HK-2 (cell line): ENCODE data around the gene PTPN2.
"Not testable (repeated sequence)": the region's sequence is repeated elsewhere in the genome, so short reads cannot be mapped to it uniquely, and the experiment has no call there.

Source experiments
- DNase-seq: peaks from one replicate; pipeline ENCODE4 v3.0.0-alpha.2; 2018; ENCODE audit not compliant: unreplicated experiment

Gene PTPN2

DNA sequence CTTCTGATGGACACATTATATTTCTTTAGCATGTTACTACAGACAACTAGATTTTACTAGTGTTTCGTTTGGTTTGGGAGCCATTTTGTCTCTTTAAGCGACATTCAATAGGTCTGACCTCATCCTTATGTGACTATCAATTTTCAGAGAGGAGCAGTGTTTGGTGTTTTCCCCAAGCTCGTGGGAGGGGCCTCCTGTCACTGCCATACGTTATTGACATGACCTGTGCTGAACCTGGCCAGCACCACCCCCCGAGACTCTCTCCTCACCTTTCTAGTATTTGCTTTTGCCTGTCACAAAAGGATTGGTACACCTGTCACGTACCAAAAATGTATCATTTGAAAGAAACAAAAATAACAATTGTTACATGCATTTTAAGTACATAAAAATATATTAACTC is 111.9 kb downstream of the PTPN2 start:
- no peak for DNase-seq

DNA sequence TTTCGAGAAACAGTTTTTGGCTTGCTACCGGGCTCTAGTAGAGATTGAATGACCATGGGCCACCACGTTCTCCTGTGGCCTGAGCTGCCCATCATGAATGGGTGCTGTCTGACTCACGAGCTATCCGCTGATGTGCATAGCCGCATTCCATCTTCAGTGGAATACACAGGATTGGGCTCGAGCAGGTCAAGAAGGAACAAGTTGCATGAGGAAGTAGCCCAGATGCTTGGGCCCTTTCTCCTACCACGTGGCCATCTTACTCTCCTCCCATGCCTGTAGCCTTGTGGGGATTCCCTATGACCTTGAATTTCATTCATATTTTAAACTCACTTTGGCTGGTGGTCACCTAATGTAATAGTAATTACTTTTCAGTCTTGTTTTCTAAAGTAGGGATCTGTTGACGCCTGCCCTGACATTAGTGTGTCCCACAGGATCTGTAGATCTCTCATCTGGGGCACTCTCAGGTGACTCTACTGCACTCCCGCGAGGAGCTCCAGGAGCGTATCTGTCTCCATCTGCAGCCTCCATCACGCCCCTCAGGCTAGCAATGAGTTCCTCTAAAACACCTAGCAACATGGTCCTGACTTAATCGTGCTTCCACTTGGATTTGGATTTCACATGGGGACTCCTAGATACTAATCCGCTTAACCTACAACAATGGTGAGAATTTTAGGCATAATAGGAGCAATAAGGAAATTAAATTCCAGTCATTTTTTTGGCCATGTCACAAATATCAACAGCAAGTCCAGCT is 113.4 kb downstream of the PTPN2 start:
- DNase-seq, result no peak

DNA sequence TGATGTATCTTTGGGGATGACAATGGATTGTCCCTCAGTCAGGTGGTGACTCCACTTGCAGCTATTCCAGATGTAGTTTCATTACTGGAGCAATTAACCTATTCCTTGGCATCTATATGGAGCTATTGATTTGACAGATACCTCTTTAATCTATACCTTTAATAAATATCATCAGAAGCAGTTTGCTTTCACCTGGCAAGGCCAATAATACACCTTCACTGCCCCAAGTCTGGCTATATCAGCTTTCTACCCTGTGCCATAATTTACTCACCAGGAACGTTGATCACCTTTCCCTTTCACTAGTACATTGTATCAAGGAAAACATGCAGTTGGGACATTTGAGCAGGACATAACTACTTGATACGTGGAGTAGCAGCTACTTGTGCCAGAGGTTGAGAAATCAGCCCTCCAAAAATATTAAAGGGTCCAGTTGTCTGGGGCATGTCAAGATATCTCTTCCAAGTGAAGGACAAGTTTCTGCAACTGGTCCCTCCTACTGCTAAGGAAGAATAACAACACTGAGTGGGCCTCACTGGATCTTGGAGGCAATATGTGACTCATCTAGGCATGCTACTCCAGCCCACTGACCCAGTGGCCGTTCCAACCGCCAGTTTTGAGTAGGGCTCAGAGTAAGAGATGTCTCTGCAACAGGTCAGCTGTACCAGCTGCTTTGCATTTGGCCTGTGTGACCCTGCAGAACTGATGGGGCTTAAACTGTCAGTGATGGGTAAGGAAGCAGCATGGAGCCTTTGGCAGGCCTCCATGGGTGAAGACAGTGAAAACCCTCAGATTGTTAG is 114.2 kb downstream of the PTPN2 start:
- no peak for DNase-seq

DNA sequence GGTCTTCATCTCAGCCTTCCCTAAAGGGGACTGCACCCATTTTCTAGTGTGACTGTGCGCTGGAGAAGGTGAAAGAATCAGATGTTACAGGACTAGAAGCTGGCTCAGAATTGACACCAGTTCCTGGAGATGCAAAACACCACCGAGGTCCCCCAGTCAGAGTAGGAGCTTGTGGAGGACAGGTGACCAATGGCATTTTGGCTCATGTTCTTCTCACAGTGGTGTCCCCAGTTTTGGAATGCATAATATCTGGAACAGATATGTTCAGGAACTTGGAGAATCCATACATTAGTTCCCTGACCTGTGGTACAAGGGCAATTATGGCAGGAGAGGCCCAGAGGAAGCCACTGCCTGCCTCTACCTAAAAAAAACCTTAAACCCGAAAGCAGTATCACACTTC is 114.9 kb downstream of the PTPN2 start:
- no peak for DNase-seq

DNA sequence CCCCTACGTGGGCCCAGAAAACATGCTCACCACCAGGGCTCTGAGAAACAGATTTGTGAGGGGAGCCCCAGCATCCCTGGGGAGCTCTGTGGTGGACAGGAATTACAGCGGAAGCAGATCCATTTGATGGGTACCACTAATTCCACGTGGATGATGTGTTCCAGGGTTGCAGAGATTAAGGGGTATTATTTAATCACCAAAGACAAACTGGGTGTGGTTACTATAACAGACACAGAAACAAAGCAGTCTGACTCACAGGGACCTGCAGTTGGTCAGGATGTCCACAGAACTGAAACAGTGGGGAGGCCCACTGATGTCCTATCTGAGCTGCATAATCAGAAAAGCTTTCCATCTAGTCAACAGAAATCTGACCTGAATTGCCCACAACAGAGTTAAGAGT is 115.4 kb downstream of the PTPN2 start:
- no peak for DNase-seq

DNA sequence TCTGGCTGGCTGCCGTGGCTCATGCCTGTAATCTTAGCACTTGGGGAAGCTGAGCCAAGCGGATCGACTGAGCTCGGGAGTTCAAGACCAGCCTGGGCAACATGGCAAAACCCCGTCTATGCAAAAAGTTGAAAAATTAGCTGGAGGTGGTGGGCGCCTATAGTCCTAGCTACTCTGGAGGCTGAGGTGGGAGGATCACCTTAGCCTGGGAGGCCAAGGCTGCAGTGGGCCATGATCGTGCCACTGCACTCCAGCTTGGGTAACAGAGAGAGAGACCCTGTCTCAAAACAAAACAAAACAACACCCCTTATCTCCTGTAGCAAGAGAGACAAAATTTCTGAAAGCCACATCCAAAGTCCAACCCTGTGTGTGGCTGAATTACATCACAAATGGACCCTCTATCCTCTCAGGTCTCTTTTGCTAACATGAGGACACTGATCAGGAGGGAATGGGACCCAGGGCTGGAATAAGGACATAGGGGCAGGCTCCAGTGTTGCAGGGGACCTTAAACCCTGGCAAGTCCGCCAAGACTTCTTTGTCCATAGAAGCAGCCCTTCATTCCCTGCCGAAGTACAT is 116.4 kb downstream of the PTPN2 start:
- DNase-seq, result no peak

DNA sequence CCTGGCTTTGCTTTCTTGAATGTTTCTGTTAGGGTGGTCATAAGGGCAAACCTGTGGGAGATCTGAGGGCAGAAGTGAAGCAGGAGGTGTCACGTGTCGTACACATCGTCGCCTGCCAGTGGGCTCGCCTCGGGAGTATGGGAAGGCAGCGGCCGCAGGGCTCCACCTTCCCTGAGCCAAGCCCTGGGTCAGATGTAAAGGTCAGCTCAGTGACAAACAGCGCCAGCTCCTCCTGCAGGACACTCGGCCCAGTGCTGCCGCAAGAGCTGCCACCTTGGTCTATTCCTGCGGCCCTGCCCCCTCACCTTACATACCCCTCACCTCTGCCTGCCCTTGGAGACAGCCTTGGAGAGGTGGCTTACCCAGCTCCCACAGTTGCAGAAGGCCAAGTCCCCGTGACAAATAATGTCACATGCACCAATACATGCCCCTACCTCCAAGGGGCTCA is 117.0 kb downstream of the PTPN2 start:
- DNase-seq, result no peak

DNA sequence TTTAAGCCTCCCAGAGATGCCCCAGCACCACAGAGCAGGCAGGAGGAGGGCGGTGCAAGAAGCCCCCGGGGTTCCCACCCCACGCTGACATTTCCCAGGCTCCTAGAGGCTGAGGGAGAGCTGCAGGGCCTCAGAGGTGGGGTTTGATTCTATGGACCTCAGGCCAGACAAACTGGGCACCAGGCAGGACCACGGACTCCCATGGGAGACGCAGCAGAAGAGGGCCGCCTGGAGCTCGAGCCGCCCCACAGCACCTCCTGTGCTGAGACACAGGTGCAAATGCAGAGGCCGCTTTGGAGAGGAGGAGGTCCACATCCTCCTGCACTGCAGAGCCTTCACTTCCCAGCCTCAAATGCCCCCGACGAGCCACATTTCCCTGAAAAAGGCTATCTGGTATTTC is 118.5 kb downstream of the PTPN2 start:
- DNase-seq, result no peak

DNA sequence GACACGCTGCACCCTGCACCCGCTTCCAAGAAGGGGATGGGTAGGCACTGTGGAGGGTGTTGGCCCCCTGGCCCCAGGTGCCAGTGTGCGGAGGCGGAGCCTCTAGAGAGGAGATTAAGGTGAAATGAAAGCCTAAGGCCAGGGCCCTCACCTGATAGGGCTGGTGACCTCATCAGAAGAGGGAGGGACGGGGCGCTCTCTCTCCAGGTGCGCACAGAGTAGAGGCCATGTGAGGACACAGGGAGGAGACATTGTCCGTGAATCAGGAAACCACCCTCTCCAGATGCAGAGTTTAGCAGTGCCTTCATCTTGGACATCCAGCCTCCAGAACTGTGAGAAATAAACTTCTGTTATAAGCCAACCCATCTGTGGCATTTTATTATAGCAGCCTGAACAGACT is 118.9 kb downstream of the PTPN2 start:
- no peak for DNase-seq

DNA sequence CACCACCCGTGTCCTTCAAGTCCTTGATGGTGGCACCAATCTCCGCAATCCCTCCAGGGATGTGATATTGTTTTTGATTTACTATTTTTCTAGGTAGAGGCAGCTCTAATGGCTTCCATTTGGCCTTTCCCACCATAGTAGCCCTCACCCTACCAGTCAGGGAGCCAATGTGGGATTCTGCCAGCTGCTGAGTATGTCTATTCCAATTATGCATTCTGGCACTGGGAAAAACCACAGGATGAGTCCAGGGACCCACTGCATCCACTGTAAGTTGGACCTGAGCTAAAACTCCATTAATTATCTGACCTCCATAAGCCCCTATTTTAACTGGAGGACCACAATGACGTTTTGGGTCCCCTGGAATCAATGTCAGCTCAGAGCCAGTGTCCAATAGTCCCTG is 125.5 kb downstream of the PTPN2 start:
- not testable (repeated sequence) for DNase-seq

DNA sequence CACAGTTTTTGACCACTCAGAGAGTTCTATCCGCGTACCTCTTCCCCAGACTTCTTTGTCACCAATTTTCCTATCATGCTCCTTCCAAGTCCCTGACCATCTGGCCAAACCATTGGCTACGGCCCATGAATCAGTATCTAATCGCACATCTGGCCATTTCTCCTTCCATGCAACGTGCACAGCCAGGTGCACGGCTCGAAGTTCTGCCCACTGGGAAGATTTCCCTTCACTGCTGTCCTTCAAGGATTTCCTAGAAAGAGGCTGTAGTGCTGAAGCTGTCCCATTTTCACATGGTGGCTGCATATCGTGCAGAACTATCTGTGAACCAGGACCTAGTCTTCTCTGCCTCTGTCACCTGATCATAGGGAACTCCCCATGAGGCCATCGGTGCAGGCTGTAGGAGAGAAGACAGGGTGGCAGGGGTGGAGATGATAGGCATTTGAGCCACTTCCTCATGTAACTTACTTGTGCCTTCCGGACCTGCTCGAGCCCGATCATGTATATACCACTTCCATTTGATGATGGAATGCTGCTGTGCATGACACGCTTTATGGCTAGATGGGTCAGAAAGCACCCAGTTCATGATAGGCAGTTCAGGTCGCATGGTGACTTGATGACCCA is 127.3 kb downstream of the PTPN2 start:
- DNase-seq, result not testable (repeated sequence)

DNA sequence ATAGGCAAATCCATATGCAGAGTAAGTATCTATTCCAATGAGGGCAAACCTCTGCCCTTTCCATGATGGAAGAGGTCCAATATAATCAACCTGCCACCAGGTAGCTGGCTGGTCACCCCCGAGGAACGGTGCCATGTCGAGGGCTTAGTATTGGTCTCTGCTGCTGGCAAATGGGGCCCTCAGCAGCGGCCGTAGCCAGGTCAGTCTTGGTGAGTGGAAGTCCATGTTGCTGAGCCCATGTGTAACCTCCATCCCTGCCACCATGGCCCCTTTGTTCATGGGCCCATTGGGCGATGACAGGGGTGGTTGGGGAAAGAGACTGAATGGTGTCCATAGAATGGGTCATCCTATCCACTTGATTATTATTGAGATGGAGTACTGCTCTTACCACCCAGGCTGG is 128.4 kb downstream of the PTPN2 start:
- DNase-seq, result not testable (repeated sequence)

DNA sequence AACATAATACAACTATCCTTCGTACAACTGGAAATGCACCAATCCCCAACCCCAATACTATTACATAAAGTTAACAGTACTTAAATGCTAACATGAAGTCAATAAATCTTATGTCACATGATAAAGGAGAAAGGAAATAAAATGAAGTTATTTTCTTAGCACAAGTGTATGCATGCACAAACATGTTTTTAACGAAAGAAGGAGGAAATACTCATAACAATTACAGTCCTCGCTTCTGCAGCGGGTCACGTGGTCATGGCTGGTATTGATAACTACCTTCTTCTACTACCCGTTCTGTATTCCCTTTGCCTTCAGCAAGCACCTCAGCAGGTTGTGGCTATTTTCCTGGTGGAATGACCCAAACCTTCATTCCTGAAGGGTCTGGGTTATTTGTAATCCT is 129.5 kb downstream of the PTPN2 start:
- DNase-seq, result no peak

DNA sequence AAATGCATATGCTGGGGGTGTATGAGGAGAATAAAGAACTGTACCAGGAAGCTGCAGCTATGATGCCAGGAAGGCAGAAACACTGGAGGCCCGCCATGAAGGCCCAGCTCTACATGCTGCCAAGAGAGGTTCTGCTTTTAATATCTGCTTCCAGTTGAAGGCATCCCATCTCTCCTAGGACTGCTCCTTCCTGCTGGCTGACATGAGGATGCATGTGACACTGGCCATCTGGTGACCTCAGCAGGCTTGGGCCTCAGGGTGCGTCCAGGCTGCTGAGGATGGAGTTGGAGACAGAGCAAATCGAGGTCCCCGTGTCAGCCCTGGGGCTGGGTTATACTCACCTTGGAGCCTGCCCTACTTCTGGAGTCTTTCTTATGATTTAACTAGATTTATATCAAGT is 132.1 kb downstream of the PTPN2 start:
- DNase-seq, result no peak

DNA sequence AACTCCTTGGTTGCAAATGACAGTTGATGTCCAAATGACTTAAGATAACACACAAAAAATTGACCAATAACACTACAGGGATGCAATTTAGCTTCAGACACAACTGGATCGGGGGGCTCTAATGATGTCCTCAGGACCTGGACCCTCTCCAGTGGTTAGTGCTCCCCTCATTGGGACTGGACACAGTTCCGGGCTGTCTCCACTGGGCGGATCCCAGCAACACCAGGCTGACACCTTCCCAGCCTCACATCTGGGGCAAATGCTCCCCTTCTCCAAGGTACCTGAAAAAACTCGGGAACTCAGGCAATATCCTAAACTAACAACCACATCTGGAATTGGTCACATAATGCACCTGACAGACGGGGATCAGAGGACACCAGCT is 132.5 kb downstream of the PTPN2 start:
- no peak for DNase-seq

DNA sequence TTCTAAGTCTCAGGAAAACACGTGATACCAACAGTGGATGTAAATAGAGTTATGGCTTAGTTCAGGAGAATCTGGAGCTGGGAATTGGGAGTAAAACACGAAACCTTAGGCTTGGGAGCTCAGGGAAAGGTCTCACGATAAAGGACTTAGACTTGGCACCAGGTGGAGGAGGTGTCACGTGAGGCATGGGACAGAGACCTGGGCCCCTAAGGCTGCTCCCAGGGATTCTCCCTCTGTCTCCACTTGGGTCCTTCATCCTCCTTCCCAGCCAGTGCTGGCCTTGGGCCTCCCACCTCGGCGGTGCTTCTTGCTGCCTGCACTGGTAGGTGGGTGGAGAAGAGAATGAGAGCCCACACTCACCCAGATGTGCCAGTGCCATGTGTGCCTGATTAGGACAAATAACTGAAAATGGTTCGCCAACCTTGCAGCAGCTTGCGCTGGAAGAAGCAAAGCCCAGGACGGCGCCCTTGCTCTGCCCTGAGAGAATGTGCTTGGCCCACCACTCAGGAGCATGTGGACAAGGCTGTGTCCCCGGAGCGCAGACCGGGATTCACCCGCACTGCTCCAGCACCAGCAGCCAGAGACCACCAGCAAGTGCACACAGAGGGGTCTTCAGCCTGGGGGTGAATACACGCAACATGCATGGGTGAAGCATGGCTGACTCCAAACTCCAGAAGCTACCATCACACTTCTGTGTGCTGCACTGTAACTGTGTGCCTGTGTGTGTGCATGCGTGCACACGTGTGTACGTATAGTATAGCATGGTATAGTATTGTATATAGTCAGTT is 133.1 kb downstream of the PTPN2 start:
- DNase-seq, result no peak

DNA sequence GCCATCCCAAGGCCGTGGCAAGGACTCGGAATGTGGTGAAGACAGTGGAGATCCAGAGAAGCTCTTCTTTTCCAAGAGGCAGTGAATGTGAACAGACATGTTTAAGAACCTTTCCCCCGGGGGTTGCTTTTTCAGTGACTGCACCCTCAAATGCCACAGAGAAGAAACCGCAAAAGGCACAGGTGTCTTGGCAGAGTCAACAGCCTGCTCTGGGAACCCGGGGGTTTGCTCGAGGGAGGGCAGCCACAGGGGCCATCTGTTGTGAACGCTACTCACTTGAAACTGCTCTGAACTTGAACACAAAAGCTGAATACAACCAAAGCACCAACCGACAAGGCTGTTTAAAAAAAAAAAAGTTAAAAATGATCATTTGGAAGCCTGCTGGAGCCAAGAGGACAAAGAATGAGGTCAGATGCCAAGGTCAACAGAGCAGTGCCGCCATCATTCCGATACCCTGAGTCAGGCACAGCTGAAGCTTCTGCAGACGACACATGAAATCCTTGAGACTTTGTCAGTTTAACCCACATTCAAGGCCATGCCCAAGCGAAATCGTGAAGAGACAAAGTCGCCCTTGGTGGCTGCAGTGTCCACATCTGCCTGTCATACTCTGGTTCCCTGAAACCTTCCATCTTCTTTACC is 133.8 kb downstream of the PTPN2 start:
- no peak for DNase-seq

DNA sequence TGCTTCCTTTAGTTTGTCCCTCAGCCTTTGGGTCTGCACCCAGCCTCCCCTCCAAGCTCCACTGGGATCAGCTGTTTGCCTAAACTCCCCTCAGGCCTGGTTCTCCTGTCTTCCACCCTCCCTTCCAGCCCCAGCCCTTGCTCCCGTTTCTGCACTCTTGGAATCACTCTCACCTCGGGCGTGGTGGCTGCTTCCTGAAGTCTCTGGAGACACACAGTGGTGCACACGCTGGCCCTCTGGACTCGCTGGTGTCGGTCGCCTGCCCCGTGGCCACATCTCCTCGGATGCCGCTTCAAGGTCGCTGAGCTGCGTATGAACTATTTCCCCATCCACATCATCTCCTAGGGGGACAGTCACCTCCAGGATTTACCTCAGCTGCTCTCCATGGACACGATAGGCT is 134.9 kb downstream of the PTPN2 start:
- no peak for DNase-seq

DNA sequence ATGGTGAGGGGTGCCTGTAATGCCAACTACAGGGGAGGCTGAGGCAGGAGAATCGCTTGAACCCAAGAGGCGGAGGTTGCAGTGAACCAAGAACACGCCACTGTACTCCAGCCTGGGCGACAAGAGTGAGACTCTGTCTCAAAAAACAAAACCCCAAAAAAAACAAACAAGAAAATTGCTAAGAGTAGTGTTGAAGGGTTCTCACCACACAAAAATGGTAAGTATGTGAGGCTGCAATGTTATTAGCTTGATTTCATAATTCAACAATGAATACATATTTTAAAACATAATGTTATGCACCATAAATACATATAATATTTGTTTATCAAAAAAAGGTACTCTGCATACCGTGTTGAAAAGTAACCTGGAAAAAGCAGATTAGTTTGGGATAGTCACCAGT is 135.4 kb downstream of the PTPN2 start:
- DNase-seq, result no peak

DNA sequence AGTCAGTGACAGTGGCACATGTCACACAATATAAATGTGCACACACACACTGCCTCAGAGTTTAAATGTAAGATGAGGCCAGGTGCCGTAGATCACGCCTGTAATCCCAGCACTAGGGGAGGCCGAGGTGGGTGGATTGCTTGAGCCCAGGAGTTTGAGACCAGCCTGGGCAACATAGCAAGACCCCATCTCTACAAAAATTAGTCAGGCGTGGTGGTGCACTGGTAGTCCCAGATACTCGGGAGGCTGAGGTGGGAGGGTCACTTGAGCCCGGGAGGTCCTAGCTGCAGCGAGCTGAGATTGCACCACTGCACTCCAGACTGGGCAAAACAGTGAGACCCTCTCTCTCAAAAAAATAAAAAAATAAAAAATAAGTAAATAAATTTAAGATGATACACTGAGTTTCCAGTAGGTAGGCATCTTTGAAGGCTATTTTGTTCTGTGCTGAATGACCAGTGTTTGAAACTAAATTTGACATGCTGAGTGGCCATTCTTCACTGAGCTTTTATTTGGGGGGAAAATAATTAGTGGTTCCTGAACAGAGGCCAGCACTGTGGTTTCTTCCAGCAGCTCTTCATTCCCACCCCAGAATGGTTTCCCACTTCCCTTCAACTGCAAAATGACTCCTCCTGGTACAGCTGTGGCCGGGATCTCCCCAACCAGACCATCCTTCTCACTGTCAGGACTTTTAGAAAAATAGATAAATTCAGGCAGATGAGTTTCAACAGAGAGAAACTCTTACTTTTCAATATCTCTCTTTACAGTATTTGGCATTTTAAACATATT is 136.3 kb downstream of the PTPN2 start:
- DNase-seq, result no peak
